Stimulated activated CD4-positive, alpha-beta T cell treated with anti-CD3 and anti-CD28 coated beads, Interleukin-2, amount 100 ng/mL, for 4 hours (primary cell): ENCODE results near the gene DNAJC21.
A peak's percentile ranks its signal among the peaks of the same experiment; 100 is the strongest.
"Not testable (repeated sequence)": the region's sequence is repeated elsewhere in the genome, so short reads cannot be mapped to it uniquely, and the experiment has no call there.

Source experiments
- DNase-seq: peaks from one replicate; pipeline ENCODE4 v3.0.0-alpha.2; 2020; ENCODE audit warnings: low read depth

DNAJC21 gene

GRCh38 chr5:34923694-34924461, 5.5 kb upstream of the DNAJC21 start:
- peak; percentile 46 for DNase-seq

GRCh38 chr5:34924462-34924765, 4.9 kb upstream of the DNAJC21 start:
- no peak for DNase-seq

DNA sequence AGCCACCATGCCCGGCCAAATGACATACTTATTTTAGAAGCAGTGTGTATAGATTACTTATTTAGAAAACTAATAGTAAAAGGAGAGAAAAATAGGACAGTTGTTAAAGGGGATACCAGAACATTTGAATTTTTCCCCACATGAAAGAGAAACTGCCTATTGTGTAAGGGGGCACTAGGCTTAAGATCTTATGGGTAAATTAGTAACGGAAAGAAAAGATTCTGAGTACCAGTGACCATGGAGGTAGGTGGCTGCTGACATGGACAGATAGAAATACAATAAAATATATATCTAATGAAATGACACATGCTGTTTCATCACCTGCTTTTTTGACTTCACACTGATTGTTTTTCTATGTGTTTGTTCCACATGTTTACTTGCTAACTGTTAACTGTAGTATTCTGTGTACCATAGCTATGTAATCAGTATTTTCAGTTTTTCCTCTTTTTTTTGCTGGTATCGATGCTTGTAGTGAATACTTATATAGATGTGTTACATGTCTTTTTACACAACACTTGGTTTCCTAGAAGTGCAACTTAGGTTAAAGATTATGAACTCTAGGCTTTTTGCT, 3.0 kb upstream of the DNAJC21 start:
- DNase-seq: no peak

GRCh38 chr5:34927785-34928184, 1.6 kb upstream of the DNAJC21 start:
- no peak for DNase-seq

- no peak for DNase-seq
Measured at GRCh38 chr5:34928267-34928666, 1.1 kb upstream of the DNAJC21 start.

GRCh38 chr5:34929720-34930461, 532 bp downstream of the DNAJC21 start:
- peak; percentile 57 for DNase-seq

DNA sequence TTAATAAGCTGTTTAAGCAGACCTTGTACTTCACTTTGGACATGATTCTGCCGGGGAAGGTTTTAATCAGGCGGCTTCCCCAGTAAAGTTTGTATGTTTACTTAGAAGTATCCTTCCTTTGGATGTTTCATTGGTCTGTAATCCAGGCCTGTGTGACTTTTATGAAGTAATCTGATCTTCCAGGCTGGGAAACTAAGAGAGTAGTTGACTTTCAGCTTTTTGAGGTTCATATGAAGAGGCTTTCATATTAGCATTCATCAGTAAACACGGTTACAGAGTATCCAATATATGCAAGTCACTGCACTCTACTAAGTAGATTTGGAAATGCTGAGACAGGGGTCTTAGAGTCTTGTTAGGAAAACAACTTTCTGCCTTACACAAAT, 1.1 kb downstream of the DNAJC21 start:
- no peak for DNase-seq

DNA sequence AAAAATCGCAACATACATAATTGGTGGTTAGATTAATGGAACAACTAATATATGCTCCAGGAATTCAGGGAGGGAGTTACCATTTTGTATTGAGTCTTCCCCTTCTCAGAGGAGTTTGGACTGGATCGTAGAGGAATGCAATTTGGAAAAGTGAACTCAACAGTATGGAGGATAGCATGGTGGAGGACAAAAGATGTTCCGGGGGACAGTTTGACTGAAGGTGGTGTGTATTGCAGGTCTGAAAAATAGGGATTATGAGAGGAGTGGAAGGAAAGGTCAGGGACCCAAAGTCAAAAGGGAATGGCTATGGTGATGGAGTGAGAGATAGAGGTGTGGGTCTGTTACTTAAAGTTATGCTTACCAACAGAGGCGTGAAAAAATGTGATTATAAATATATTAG, 1.5 kb downstream of the DNAJC21 start:
- DNase-seq: no peak

- DNase-seq: no peak
Measured at GRCh38 chr5:34932947-34933346, 3.6 kb downstream of the DNAJC21 start.

GRCh38 chr5:34941936-34942335, 12.6 kb downstream of the DNAJC21 start:
- no peak for DNase-seq

- no peak for DNase-seq
Measured at GRCh38 chr5:34944044-34944443, 14.7 kb downstream of the DNAJC21 start.

- no peak for DNase-seq
Measured at GRCh38 chr5:34944460-34945047, 15.2 kb downstream of the DNAJC21 start.

DNA sequence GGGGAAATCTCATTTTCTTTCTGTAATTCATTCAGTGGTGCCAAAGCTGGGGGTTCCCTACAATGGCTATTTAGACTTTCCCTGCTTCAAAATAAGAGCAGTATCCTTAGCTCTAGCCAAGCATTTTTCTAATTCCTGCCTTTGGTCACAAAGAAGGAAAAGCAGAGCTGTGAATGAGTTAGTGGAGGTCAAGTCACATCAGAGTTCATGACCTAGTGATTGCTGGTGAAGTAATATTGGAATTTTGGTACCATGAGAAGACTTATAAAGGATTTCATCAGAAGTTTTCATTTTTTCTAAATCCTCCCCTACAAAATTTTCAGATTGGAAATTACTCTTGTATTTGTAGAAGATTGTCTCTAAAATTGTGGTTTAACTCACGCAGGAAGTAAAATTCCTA, 28.0 kb downstream of the DNAJC21 start:
- no peak for DNase-seq

GRCh38 chr5:34957857-34958690, 28.7 kb downstream of the DNAJC21 start:
- DNase-seq: no peak

- DNase-seq: no peak
Measured at GRCh38 chr5:34959323-34959722, 30.0 kb downstream of the DNAJC21 start.

DNA sequence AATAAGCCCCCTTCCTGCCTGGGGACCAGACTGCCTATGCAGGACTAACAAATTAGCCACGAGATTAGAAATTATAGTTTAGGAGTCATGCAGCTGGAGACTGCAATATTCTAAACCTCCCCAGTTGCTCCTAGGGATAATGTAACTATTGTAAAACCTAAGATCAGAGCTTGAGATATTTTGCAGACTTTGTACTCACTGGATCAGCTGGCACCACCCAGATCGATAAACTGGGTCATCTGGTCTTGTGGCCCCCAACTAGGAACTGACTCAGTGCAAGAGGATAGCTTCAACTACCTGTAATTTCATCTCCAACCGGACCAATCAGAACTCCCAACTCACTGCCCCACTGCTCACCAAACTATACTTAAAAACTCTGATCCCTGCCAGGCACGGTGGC, 38.2 kb downstream of the DNAJC21 start:
- DNase-seq: no peak

- no peak for DNase-seq
Measured at GRCh38 chr5:34968258-34968657, 38.9 kb downstream of the DNAJC21 start.

DNA sequence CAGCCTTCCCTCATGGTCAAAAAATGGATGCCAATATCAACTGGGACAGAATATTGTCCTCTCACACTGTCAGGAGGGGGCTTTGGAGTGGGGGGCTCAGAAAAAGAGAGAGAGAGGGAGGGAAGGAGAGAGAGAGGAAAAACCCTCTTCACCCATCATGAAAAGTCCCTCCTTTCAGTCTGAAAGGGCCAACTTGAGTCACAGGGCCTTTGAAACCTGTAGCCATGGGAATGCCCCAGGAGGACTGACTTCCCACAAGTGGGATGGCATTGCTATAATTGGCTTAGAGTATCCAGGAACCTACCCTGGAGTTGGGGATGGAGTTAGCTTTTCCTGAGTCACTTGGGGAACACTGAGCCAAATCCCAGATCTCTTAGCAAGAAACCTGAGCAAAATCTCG, 41.2 kb downstream of the DNAJC21 start:
- no peak for DNase-seq

- DNase-seq: not testable (repeated sequence)
Measured at GRCh38 chr5:34971655-34972054, 42.3 kb downstream of the DNAJC21 start.

DNA sequence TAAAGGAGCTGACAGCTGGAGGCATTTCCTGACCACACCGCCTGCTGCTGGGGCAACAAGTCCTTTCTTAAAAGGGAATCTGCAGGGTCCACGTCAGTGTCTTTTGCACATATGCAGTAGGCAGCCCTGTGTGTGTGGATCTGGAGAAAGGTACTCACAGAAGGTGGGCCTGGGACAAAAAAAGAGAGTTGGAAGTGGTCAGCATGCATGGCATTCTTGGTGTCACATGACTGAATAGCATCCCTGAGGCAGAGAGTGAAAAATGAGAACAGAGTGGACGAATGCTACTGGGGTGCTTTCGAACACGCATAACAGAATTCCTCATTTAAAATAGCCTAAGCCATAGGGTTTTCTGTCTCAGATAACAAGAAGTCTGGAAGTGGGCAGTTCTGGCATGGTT, 47.0 kb downstream of the DNAJC21 start:
- DNase-seq: no peak

- DNase-seq: no peak
Measured at GRCh38 chr5:34977934-34978613, 48.7 kb downstream of the DNAJC21 start.

GRCh38 chr5:34978681-34979080, 49.3 kb downstream of the DNAJC21 start:
- DNase-seq: no peak
